GM12878 (cell line): ENCODE data around the gene BEGAIN. TPM values are rescaled to one million over a fixed set of nuclear protein-coding genes. Genes with fewer than 3 reads are reported as not detected.

Source experiments
- ATAC-seq: fragments of 200-7000 bp; cut with Tn5 transposase; 3 replicates; pipeline ENCODE4 v1.9.1; 2020; ENCODE audit warnings: mild to moderate bottlenecking, moderate library complexity
- BruUV-seq: library from RNA; stranded (reverse); fragments of 400-500 nt; replicated peaks from 2 replicates; lab custom pipeline; 2021; lab: Mats Ljungman, UMichigan
- CTCF ChIA-PET: fragments of 300-600 bp; sonication (Branson Sonifier 250); formaldehyde crosslinking; extraction: SDS; loops from one replicate; lab custom pipeline; 2021; ENCODE audit warnings: inconsistent platforms; lab: Yijun Ruan, JAX
- POLR2A ChIA-PET: fragments of 350-600 bp; formaldehyde crosslinking; extraction: SDS; loops from one replicate; lab custom pipeline; 2021; ENCODE audit warnings: inconsistent platforms; lab: Charles Lee
- RAD21 ChIA-PET: fragments of 300-600 bp; sonication (Branson Sonifier 250); formaldehyde crosslinking; loops from one replicate; lab custom pipeline; 2023; ENCODE audit warnings: antibody characterized with exemption; ENCODE audit not compliant: unreplicated experiment; lab: Charles Lee
- SMC1A ChIA-PET: fragments of 300-600 bp; sonication (Branson Sonifier 250); formaldehyde crosslinking; loops from one replicate; lab custom pipeline; 2023; ENCODE audit not compliant: unreplicated experiment, uncharacterized antibody; lab: Charles Lee
- DNase-seq: peaks from one replicate; pipeline ENCODE4 v3.0.0-alpha.2; 2011; ENCODE audit warnings: low read depth, low spot score
- FAIRE-seq: peaks from 3 replicates; lab custom pipeline; 2011; peaks lifted over from hg19 to GRCh38; lab: Jason Lieb, UNC
- H2AFZ ChIP-seq: 2 replicates; pipeline ENCODE4 v1.6.0; 2011; ENCODE audit warnings: low read depth, low read length, control low read depth; ENCODE audit not compliant: control insufficient read depth
- H3K27ac ChIP-seq: 2 replicates; pipeline ENCODE4 v1.5.1; 2011; ENCODE audit warnings: control low read depth; ENCODE audit not compliant: control insufficient read depth, insufficient read depth
- H3K27me3 ChIP-seq, 2 experiments: replicated peaks in 1 of 2; 2 replicates each; pipeline versions ENCODE4 v1.6.0 to v1.6.1; 2011; ENCODE audit warnings: low read length in 1 of 2; ENCODE audit not compliant: control insufficient read depth in 2 of 2, insufficient read depth in 2 of 2
- H3K36me3 ChIP-seq, 2 experiments: 2 replicates each; pipeline ENCODE4 v1.5.1; 2011; ENCODE audit warnings: low read length in 1 of 2; ENCODE audit not compliant: control insufficient read depth in 2 of 2, insufficient read depth in 2 of 2
- H3K4me1 ChIP-seq: 2 replicates; pipeline ENCODE4 v1.6.1; 2011; ENCODE audit warnings: mild to moderate bottlenecking, low read length, moderate library complexity, mixed read lengths; ENCODE audit not compliant: control insufficient read depth, insufficient read depth
- H3K4me2 ChIP-seq: 2 replicates; pipeline ENCODE4 v1.6.0; 2011; ENCODE audit warnings: control low read depth; ENCODE audit not compliant: control insufficient read depth, insufficient read depth
- H3K4me3 ChIP-seq: fragments of 200-600 bp; sonication (generic); 2 replicates; pipeline ENCODE4 v1.5.1; 2016
- H3K79me2 ChIP-seq: 2 replicates; pipeline ENCODE4 v1.6.0; 2011; ENCODE audit warnings: low read length; ENCODE audit not compliant: control insufficient read depth, insufficient read depth
- H3K9ac ChIP-seq: 2 replicates; pipeline ENCODE4 v1.8.0; 2011; ENCODE audit warnings: low read length, control low read depth, mixed read lengths; ENCODE audit not compliant: control insufficient read depth, insufficient read depth
- H3K9me3 ChIP-seq: replicated peaks from 3 replicates; pipeline ENCODE4 v1.5.1; 2011; ENCODE audit warnings: mild to moderate bottlenecking, low read length; ENCODE audit not compliant: control insufficient read depth, insufficient read depth
- H4K20me1 ChIP-seq: 2 replicates; pipeline ENCODE4 v1.6.0; 2011; ENCODE audit not compliant: control insufficient read depth, insufficient read depth
- CBX5 ChIP-seq: sonication (generic); IDR thresholded peaks from 2 replicates; pipeline ENCODE4 v1.6.1; 2016; ENCODE audit warnings: low read depth, moderate library complexity, mild to moderate bottlenecking, inconsistent platforms
- CREB1 ChIP-seq: IDR thresholded peaks from 2 replicates; pipeline ENCODE4 v1.6.1; 2012; ENCODE audit warnings: low read depth, mild to moderate bottlenecking, inconsistent platforms
- FOXM1 ChIP-seq: IDR thresholded peaks from 2 replicates; pipeline ENCODE4 v1.6.1; 2012; ENCODE audit warnings: low read depth, mild to moderate bottlenecking, inconsistent platforms, low read length, moderate library complexity
- GATAD2B ChIP-seq: fragments of 450-650 bp; conservative IDR thresholded peaks from 2 replicates; pipeline ENCODE4 v1.6.1; 2017; ENCODE audit warnings: low read depth, mild to moderate bottlenecking, moderate library complexity
- KLF5 ChIP-seq: fragments of 450-650 bp; IDR thresholded peaks from 2 replicates; pipeline ENCODE4 v1.6.1; 2014; ENCODE audit warnings: mild to moderate bottlenecking; ENCODE audit not compliant: partially characterized antibody
- NR2C1 ChIP-seq: fragments of 450-650 bp; IDR thresholded peaks from 2 replicates; pipeline ENCODE4 v1.6.1; 2017; ENCODE audit warnings: antibody characterized with exemption, mild to moderate bottlenecking, moderate library complexity
- PAX5 ChIP-seq: IDR thresholded peaks from 2 replicates; pipeline ENCODE4 v1.6.1; 2011; ENCODE audit warnings: low read depth, low read length, borderline replicate concordance
- POLR2A ChIP-seq: IDR thresholded peaks from 2 replicates; pipeline ENCODE4 v1.6.1; 2011; ENCODE audit warnings: low read depth, mild to moderate bottlenecking, low read length
- RBBP5 ChIP-seq: fragments of 200-600 bp; sonication (generic); conservative IDR thresholded peaks from 2 replicates; pipeline ENCODE4 v1.6.1; 2016
- SP1 ChIP-seq: IDR thresholded peaks from one replicate; pipeline ENCODE4 v1.6.1; 2011; ENCODE audit warnings: low read depth, low read length
- TARDBP ChIP-seq: IDR thresholded peaks from 2 replicates; pipeline ENCODE4 v1.6.1; 2016; ENCODE audit warnings: borderline replicate concordance
- WGBS: methylation state at CpG from one replicate; pipeline ENCODE4 v1.1.6; 2016; ENCODE audit warnings: low lambda C conversion rate; ENCODE audit not compliant: insufficient replicate concordance, insufficient coverage; ENCODE audit errors: missing lambda C conversion rate; 5-methylcytosine and 5-hydroxymethylcytosine counted together
- in situ Hi-C: fragments of 300-500 bp; cut with MboI; formaldehyde crosslinking; loops from 9 replicates; pipeline ENCODE4 v1.14.3; 2018; ENCODE audit warnings: mixed read lengths
- intact Hi-C: fragments of 100-400 bp; cut with micrococcal nuclease; formaldehyde crosslinking; loops from one replicate; pipeline ENCODE4 v1.14.2; 2022; ENCODE audit not compliant: unreplicated experiment
- polyA plus RNA-seq, 11 experiments: library from polyadenylated mRNA; depleted of rRNA in 4 of 11; unstranded in 6 of 11; stranded (reverse) in 5 of 11; fragments of >200 nt; fragmentation: Nextera tagmentation in 4 of 11; fragmentation: Illumina TruSeq in 1 of 11; extraction: Ambion mirVana in 4 of 11; extraction: Trizol in 1 of 11; gene quantifications; 1 replicate in 1 of 11; 2 replicates in 10 of 11; pipeline versions ENCODE4 v1.2.1 to v1.2.3, GENCODE V29; 2011 to 2016; ENCODE audit warnings: inconsistent platforms in 2 of 11, missing spikeins in 2 of 11, low read depth in 1 of 11
- total RNA-seq, 4 experiments: library from RNA; depleted of rRNA in 3 of 4; stranded (reverse); fragments of >200 nt in 3 of 4; fragmentation: Illumina TruSeq in 1 of 4; extraction: Trizol in 1 of 4; gene quantifications; 2 replicates each; pipeline versions ENCODE4 v1.2.1 to v1.2.3, GENCODE V29; 2013 to 2021
- TF ChIP-seq, protein P1 (sequence below): fragments of 450-650 bp; conservative IDR thresholded peaks from 2 replicates; pipeline ENCODE4 v1.6.1; 2017; ENCODE audit warnings: mild to moderate bottlenecking, moderate library complexity
- TF ChIP-seq, protein P2 (sequence below): fragments of 150-350 bp; IDR thresholded peaks from 2 replicates; pipeline ENCODE4 v1.6.1; 2014; ENCODE audit warnings: mild to moderate bottlenecking, low read depth, low read length

The BEGAIN gene
- total and polyA plus RNA-seq, 10 of the 15 experiments (the other 5 are each of a cell fraction or from before 2014, with no cell fraction given): 0.01 to 0.31 (median 0.06) TPM; not detected in 5

DNA sequence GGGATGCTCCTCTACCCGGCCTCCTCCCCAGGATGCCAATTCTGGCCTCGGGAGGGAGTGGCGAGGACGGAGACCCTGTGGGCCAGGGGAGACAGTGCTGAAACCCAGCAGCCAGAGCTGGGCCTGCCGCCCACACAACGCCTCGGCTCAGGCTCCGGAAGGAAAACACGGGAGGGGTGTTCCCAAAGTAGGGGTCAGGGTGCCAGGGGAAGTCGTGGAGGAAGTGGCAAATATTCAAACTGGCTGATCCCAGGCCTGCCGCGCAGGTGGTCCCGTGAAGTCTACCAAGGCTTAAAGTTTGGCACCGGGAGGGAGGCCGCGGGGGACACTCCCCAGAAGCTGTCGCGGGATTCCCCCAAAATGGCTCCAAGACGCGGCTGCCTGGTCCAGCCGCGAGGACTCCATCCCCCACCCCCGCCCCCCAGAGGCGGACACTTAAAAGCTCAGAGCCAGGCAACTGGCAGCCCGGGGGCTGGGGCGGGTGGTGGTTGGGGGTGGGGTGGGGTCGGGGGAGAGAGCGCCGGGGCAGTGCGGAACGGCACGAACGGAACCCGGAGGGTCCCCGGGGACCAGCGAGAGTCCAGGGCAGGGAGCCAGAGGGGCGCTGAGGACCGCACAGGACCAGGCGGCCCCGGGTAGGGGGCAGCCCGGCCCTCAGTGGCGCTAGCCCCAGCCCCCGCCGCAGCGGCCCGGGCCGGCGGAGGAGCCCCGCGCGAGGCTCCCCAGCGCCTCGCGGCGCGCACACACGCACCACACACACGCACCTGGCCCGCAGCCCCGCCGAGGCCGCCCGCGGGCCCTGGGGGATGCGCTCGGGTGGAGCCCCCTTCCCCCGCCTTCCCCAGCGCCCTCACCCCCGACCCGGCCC, 20.0 kb downstream of the BEGAIN start:
- Histone ChIP-seq H4K20me1 (no peaks in the 10 kb centered on the region; the same call in 1 of the 2 replicates), H3K4me2 (no peak overlapping the region; the same call in 1 of the 2 replicates), H3K4me1 (no peaks in the 10 kb centered on the region), H3K79me2 (no peaks in the 10 kb centered on the region), H3K27ac (no peak overlapping the region), H2AFZ (no peak overlapping the region), H3K36me3 (no peaks in the 10 kb centered on the region), H3K4me3 (no peak overlapping the region), H3K9me3 (no peaks in the 10 kb centered on the region), H3K9ac (no peak overlapping the region), H3K27me3 (peaks cover 7 to 9% of the 10 kb centered on the region in 2 experiments; a peak in 3 of 4 replicates)
- WGBS: 2% methylated on average over 53 of the region's 70 CpGs
- ChIA-PET RAD21 (no interaction called here), SMC1A (no interaction called here), CTCF (no interaction called here), POLR2A (no interaction called here)
- ATAC-seq (peak; percentile 22; the same call in 1 of the 3 replicates), DNase-seq (no peak), FAIRE-seq (no peak)
- TF ChIP-seq NR2C1: peak; percentile 51
- no peak for TF ChIP-seq FOXM1
- intact Hi-C loops (no loop called here), in situ Hi-C loops (no loop called here)
- no TSS peak for BruUV-seq

DNA sequence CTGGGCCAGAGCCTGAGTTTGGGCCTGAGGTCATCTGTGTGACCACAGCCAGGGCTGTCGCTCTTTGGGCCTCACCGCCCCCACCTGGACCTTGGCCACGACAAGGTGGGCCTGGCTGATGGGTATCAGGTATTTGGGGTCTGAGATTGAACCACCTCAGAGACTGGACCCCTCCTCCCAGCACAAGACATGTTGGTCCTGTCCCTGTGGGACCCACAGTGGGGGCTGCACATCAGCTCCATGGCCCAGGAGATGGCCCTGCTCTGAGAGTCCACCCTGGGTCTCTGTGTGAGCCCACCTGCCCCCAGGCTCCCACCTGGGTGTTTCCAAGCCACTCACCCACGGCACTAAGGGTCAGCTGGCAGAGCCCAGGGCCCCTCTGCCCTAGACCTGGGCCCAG, 20.6 kb downstream of the BEGAIN start:
- TF ChIP-seq KLF5: no peak
- TF ChIP-seq CREB1: no peak
- TF ChIP-seq NR2C1: no peak
- TF ChIP-seq POLR2A: no peak
- TF ChIP-seq RBBP5: no peak
- no peak for TF ChIP-seq PAX5
- TF ChIP-seq, protein P1, sequence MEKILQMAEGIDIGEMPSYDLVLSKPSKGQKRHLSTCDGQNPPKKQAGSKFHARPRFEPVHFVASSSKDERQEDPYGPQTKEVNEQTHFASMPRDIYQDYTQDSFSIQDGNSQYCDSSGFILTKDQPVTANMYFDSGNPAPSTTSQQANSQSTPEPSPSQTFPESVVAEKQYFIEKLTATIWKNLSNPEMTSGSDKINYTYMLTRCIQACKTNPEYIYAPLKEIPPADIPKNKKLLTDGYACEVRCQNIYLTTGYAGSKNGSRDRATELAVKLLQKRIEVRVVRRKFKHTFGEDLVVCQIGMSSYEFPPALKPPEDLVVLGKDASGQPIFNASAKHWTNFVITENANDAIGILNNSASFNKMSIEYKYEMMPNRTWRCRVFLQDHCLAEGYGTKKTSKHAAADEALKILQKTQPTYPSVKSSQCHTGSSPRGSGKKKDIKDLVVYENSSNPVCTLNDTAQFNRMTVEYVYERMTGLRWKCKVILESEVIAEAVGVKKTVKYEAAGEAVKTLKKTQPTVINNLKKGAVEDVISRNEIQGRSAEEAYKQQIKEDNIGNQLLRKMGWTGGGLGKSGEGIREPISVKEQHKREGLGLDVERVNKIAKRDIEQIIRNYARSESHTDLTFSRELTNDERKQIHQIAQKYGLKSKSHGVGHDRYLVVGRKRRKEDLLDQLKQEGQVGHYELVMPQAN: no peak
- TF ChIP-seq TARDBP: no peak
- TF ChIP-seq, protein P2, sequence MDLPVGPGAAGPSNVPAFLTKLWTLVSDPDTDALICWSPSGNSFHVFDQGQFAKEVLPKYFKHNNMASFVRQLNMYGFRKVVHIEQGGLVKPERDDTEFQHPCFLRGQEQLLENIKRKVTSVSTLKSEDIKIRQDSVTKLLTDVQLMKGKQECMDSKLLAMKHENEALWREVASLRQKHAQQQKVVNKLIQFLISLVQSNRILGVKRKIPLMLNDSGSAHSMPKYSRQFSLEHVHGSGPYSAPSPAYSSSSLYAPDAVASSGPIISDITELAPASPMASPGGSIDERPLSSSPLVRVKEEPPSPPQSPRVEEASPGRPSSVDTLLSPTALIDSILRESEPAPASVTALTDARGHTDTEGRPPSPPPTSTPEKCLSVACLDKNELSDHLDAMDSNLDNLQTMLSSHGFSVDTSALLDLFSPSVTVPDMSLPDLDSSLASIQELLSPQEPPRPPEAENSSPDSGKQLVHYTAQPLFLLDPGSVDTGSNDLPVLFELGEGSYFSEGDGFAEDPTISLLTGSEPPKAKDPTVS: no peak
- TF ChIP-seq SP1: no peak
- TF ChIP-seq GATAD2B: no peak
- TF ChIP-seq CBX5: no peak
- Histone ChIP-seq H3K27ac (no peak overlapping the region), H3K27me3 (peaks cover 7 to 9% of the 10 kb centered on the region in 2 experiments; a peak in 3 of 4 replicates), H3K4me2 (no peak overlapping the region), H3K36me3 (no peaks in the 10 kb centered on the region), H4K20me1 (no peaks in the 10 kb centered on the region; the same call in 1 of the 2 replicates), H3K4me3 (no peak overlapping the region), H3K9ac (no peak overlapping the region), H3K79me2 (no peaks in the 10 kb centered on the region), H2AFZ (no peak overlapping the region), H3K9me3 (no peaks in the 10 kb centered on the region), H3K4me1 (no peaks in the 10 kb centered on the region)
- RAD21 ChIA-PET: no interaction called here
- CTCF ChIA-PET: no interaction called here
- intact Hi-C loops: no loop called here
- WGBS: 44% methylated on average over 4 of the region's 4 CpGs
- FAIRE-seq (no peak), DNase-seq (no peak), ATAC-seq (no peak)
- POLR2A ChIA-PET: no interaction called here
- no TSS peak for BruUV-seq
- in situ Hi-C loops: no loop called here
- SMC1A ChIA-PET: no interaction called here
